Measurements from ENCODE around the gene TNFSF12. TPM values are rescaled to one million over a fixed set of nuclear protein-coding genes. Genes with fewer than 3 reads are reported as not detected.

The TNFSF12 gene
- total RNA-seq, 1 donor = 11.7 TPM

DNA sequence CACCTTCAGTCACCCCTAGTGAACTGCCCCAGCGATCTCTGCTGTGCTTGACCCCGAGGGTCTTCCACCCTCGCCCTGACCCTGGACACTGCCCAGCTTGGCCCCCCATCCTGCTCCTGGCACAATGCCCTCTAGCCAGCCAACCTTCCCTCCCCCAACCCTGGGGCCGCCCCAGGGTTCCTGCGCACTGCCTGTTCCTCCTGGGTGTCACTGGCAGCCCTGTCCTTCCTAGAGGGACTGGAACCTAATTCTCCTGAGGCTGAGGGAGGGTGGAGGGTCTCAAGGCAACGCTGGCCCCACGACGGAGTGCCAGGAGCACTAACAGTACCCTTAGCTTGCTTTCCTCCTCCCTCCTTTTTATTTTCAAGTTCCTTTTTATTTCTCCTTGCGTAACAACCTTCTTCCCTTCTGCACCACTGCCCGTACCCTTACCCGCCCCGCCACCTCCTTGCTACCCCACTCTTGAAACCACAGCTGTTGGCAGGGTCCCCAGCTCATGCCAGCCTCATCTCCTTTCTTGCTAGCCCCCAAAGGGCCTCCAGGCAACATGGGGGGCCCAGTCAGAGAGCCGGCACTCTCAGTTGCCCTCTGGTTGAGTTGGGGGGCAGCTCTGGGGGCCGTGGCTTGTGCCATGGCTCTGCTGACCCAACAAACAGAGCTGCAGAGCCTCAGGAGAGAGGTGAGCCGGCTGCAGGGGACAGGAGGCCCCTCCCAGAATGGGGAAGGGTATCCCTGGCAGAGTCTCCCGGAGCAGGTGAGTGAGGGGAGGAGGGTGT lies 9.9 kb downstream of the TNFSF12 start, which contains the start of gene TNFSF13:
TSS of gene TNFSF13 (plus strand) at position 207 of the 776 bp plus-strand sequence. CDS start at position 497, 290 bp downstream.
- no peak for TF ChIP-seq CTCF (IDR thresholded peaks at IDR 0.05; ENCODE audit: insufficient read depth, low read depth, low read length)
- H3K4me3 ChIP-seq (ENCODE audit: low read depth, low read length) = no peak within 1 kb of the TSS
- no peak for DNase-seq (ENCODE audit: low read depth)

DNA sequence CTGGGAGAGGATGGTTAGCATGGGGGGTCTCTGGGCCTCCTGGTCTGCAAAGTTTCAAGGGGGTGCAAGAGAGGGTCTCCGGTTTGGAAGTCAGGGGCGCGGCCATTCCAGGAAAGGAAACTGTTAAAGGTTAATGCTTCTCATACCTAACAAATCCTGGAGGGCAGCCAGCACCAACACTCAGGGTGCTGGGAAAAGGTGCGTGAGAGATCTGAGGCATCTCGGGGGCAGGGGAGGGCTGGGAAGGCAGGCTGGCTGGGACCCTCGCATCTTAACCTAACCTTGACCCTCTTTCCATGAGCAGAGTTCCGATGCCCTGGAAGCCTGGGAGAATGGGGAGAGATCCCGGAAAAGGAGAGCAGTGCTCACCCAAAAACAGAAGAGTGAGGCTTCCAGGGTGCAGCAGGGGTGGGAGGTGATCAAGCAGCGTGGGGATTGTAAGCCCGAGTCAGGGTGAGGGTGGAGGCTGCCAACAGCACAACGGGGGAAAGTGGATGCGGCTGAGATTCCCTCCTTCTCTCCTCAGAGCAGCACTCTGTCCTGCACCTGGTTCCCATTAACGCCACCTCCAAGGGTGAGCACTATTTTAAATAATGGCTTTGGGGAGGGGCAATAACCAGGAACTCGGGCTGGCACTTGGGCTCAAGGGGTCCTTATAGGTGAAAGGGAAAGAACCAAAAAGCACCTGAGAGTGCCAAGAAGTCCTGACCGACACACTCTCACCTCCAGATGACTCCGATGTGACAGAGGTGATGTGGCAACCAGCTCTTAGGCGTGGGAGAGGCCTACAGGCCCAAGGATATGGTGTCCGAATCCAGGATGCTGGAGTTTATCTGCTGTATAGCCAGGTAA lies 10.7 kb downstream of the TNFSF12 start:
- no peak for DNase-seq (ENCODE audit: low read depth)
- no peak overlapping the region for H3K4me3 ChIP-seq (ENCODE audit: low read depth, low read length)
- TF ChIP-seq CTCF (IDR thresholded peaks at IDR 0.05; ENCODE audit: insufficient read depth, low read depth, low read length) = no peak

DNA sequence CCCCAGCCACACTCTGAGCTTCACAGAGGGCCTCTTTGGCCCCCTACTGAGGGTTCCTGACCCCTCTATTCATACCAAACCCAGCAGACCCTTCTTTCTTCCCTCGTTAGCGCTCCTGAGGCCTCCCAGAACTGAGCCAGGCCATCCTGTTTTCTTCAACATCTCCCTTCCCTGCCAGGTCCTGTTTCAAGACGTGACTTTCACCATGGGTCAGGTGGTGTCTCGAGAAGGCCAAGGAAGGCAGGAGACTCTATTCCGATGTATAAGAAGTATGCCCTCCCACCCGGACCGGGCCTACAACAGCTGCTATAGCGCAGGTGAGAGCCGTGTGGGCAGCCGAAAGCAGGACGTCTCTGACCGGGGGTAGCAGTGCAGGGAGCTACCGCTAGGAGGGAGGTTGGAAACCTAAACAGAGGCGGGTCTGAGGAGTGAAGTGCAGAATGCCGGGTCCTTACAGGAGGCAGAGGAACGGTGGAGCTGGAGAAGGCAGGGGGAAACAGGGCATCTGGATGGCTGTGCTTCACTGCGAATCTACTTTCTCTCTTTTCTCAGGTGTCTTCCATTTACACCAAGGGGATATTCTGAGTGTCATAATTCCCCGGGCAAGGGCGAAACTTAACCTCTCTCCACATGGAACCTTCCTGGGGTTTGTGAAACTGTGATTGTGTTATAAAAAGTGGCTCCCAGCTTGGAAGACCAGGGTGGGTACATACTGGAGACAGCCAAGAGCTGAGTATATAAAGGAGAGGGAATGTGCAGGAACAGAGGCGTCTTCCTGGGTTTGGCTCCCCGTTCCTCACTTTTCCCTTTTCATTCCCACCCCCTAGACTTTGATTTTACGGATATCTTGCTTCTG lies 11.5 kb downstream of the TNFSF12 start:
- H3K4me3 ChIP-seq (ENCODE audit: low read depth, low read length) = peak overlapping the region; percentile 84
- TF ChIP-seq CTCF (IDR thresholded peaks at IDR 0.05; ENCODE audit: insufficient read depth, low read depth, low read length) = peak; percentile 70
- peak; percentile 45 for DNase-seq (ENCODE audit: low read depth)

DNA sequence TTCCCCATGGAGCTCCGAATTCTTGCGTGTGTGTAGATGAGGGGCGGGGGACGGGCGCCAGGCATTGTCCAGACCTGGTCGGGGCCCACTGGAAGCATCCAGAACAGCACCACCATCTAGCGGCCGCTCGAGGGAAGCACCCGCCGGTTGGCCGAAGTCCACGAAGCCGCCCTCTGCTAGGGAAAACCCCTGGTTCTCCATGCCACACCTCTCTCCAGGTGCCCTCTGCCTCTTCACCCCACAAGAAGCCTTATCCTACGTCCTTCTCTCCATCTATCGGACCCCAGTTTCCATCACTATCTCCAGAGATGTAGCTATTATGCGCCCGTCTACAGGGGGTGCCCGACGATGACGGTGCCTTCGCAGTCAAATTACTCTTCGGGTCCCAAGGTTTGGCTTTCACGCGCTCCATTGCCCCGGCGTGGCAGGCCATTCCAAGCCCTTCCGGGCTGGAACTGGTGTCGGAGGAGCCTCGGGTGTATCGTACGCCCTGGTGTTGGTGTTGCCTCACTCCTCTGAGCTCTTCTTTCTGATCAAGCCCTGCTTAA lies 12.2 kb downstream of the TNFSF12 start:
- peak; percentile 70 for TF ChIP-seq CTCF (IDR thresholded peaks at IDR 0.05; ENCODE audit: insufficient read depth, low read depth, low read length)
- H3K4me3 ChIP-seq (ENCODE audit: low read depth, low read length) = peak overlapping the region; percentile 84
- peak; percentile 78 for DNase-seq (ENCODE audit: low read depth)

- DNase-seq (ENCODE audit: low read depth) = peak; percentile 92
- TF ChIP-seq CTCF (IDR thresholded peaks at IDR 0.05; ENCODE audit: insufficient read depth, low read depth, low read length) = no peak
- H3K4me3 ChIP-seq (ENCODE audit: low read depth, low read length) = peak within 1 kb of the TSS; percentile 84
Observed at GRCh38 chr17:7561589-7562207, 12.8 kb downstream of the TNFSF12 start, which contains the start of gene SENP3. TSS of gene SENP3 (plus strand) at chr17:7561919. CDS start at chr17:7563077, 1,158 bp downstream.

Measured in fibroblast of villous mesenchyme (primary cell).